Fibroblast of mammary gland (primary cell): Measurements from ENCODE around the gene KCNK4.

Source experiments
- DNase-seq: peaks from one replicate; pipeline ENCODE4 v3.0.0-alpha.2; 2010; ENCODE audit warnings: low read depth
- H3K4me3 ChIP-seq: 2 replicates; pipeline ENCODE4 v1.5.1; 2011; ENCODE audit warnings: low read depth, mild to moderate bottlenecking, low read length, moderate library complexity; ENCODE audit not compliant: control insufficient read depth
- TF ChIP-seq, protein P1 (sequence below): conservative IDR thresholded peaks from 2 replicates; pipeline ENCODE4 v1.5.1; 2011; ENCODE audit warnings: low read depth, low read length, inconsistent platforms; ENCODE audit not compliant: control insufficient read depth, insufficient read depth

KCNK4 gene

DNA sequence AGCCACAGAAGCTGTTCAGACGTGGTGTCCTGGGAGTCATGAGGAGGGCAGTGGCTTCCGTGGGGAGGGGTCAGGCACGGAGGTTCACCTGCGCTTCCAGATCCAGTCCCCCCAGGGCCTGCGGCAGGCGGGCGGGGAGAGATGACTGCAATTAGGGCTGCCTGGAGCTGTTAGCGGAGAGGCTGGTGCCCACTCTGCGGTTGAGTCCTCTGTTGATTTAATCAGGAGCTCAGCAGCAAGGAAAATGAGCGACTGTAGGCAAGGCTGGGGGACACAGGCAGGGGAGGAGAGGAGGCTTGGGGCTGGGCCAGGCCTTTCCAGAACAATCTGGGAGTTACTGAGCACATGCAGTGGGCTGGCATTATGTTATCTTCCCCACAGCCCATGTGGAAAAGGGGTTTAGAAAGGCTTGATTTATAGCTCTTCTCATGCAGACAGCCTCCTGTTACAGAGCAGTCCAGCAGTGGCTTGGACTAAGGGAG lies 26.7 kb upstream of the KCNK4 start:
- no peak for DNase-seq
- TF ChIP-seq, protein P1, sequence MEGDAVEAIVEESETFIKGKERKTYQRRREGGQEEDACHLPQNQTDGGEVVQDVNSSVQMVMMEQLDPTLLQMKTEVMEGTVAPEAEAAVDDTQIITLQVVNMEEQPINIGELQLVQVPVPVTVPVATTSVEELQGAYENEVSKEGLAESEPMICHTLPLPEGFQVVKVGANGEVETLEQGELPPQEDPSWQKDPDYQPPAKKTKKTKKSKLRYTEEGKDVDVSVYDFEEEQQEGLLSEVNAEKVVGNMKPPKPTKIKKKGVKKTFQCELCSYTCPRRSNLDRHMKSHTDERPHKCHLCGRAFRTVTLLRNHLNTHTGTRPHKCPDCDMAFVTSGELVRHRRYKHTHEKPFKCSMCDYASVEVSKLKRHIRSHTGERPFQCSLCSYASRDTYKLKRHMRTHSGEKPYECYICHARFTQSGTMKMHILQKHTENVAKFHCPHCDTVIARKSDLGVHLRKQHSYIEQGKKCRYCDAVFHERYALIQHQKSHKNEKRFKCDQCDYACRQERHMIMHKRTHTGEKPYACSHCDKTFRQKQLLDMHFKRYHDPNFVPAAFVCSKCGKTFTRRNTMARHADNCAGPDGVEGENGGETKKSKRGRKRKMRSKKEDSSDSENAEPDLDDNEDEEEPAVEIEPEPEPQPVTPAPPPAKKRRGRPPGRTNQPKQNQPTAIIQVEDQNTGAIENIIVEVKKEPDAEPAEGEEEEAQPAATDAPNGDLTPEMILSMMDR: no peak
- no peak overlapping the region for H3K4me3 ChIP-seq

DNA sequence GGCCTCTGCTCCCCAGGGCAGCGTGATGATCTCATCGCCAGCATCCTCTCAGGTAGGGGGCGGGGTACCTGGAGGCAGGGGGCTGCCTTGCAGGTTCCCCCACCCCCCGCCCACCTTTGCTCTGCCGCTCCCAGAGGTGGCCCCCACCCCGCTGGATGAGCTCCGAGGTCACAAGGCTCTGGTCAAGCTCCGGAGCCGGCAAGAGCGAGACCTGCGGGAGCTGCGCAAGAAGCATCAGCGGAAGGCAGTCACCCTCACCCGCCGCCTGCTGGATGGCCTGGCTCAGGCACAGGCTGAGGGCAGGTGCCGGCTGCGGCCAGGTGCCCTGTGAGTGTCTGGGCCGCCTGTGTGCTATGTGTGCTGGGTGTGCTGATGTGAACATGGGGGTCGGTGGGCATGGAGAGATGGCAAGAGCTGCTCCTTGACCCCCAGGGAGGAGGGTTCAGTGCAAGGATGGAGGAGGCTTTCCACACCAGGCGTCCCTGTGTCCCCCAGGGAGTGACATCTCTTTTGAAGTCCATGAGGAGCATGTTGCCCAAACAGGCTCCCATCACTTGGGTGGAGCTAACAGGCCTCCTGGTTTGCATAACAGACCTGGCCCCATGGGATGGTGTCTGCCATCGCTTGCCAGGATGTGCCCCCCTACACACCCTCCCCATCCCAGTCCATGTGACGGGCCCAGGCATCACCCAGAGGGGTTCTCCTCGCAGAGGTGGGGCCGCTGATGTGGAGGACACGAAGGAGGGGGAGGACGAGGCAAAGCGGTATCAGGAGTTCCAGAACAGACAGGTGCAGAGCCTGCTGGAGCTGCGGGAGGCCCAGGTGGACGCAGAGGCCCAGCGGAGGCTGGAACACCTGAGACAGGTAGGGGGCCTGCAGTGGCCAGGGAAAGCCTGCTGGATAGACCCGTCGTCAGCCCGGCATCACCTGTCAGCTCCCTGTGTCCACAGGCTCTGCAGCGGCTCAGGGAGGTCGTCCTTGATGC lies 25.6 kb upstream of the KCNK4 start:
- TF ChIP-seq, protein P1: no peak
- no peak overlapping the region for H3K4me3 ChIP-seq
- DNase-seq: no peak

DNA sequence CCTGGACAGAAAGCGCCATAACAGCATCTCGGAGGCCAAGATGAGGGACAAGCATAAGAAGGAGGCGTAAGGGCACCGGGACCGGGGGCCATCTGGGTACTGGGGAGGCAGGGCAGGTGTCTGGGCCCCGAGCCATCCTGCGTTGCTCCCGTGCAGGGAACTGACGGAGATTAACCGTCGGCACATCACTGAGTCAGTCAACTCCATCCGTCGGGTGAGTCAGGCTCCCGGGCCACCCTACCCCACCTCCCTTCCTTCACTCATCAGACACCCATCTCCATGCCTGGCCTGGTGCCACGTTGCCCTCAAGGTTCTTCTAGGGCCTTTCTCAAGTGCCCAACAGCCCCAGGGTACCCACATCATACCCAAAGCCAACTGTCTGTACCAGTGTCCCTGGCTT lies 24.8 kb upstream of the KCNK4 start:
- H3K4me3 ChIP-seq: no peak overlapping the region
- TF ChIP-seq, protein P1: no peak
- DNase-seq: peak; percentile 68

DNA sequence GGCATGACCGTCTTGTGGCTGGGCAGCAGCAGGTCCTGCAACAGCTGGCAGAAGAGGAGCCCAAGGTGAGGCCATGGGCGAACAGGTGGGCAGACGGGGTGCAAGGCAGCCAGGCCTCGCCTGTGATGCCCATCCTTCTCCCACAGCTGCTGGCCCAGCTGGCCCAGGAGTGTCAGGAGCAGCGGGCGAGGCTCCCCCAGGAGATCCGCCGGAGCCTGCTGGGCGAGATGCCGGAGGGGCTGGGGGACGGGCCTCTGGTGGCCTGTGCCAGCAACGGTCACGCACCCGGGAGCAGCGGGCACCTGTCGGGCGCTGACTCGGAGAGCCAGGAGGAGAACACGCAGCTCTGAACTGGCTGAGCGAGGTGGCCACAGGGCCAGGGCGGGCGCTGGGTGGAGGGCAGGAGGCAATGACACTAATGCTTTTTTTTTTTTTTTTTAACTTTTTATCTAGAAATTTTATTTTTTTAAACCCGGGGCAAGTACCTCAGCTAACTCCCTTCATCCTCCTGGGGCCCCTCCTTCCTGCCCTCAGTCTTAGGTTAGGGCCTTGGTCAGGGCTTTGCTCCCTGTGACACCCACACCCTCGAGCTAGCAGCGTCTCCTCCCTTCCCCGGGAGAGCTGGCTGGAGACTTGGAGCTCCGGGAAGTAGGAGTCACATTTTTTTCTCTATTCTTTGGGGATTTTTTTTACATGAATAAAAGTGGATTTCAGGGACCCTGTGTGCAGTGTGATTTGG lies 23.7 kb upstream of the KCNK4 start:
- H3K4me3 ChIP-seq: no peak overlapping the region
- peak; percentile 28 for DNase-seq
- TF ChIP-seq, protein P1: no peak

DNA sequence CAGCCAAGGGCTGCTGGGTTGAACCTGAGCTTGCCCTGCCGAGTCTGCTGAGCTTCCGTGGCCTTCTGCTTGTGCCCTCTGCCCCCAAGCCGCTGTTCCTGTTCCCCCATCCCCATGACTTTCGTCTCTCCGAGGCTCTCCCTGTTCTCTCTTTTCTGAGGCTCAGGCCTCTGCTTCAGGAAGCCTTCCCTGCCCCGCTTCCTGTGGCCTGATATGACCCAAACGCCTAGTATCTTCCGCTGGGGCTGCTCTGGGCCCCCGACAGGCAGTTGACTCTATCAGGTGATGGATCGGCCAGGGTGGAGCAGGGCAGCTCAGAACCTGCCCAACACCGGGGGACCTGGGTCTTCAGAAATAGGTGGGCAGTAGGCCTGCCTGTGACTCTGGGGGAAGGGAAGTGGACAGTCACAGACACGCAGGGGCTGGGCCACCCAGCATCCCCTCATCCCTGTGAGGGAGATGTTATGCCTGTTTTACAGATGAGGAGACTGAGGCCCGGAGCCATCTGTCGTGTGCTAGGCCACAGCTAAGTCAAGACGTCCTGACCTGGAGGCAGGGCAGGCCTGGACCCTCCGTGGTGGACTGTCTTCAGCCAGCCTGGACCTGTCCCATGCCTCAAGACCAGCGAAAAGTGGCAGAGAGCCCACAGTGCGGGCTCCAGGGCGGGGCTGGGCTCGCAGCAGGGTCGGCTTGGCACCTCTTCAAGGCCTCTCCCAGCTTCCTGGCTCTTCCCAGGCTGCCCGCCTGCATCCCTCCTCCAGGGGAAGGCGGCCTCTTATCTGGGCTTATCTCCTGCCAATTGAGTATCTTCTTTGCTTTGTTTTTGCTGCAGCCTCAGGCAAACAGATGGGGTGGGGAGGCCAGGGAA lies 22.8 kb upstream of the KCNK4 start:
- DNase-seq: no peak
- peak overlapping the region; percentile 57 for H3K4me3 ChIP-seq
- TF ChIP-seq, protein P1: no peak

DNA sequence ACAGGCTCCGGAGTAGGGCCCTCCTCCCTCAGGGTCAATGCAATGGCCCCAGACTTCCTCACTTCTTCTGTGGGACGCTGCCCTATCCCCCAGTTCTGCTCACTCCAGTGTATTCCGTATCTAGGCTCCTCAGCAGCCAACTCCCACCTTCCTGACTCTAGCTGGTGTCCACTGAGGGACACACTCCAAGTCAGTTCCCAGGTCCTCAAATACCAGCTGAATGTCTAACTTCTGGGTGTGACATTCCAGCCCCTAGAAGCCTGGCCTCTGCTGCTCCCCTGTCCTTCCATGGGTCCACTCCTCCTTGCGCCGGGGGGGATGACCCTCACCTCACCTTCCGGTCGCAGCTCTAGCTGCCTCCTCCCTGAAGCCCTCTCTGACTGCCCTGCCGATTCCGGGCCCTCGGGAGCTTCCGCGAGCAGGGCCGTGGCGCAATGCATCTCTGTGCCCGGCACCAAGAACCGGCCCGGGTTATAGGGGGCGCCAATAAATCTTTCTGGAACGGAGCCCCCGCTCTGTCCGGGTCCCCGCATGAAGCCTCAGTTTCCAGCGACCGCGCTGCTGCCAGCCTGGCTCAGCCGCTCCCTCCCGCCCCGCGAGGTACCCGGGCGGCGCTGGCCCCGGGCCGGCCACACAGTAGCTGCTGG lies 22.1 kb upstream of the KCNK4 start:
- TF ChIP-seq, protein P1: no peak
- H3K4me3 ChIP-seq: peak overlapping the region; percentile 57
- peak; percentile 47 for DNase-seq
